ENCODE measurements around the gene HLTF.

DNA sequence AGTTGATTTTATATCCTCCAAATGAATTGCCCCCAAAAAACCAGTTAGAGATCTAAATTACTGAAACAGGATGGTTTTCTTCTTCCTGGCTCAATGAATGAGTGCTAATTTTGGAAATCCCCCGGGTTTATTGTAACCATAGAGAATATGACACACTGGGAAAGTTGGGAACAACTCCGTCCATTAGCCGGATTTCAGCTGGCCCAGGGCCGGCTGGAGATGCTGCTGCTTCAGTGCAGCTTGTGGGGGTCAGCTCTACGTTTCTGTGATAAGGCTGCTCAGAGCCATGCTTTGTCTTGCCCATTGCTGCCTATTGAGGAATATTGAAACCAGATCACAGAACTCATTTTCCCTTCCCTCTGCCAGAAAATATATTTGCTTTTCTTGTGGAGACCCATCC is 74.7 kb downstream of the HLTF start:
- TF ChIP-seq, protein P1, sequence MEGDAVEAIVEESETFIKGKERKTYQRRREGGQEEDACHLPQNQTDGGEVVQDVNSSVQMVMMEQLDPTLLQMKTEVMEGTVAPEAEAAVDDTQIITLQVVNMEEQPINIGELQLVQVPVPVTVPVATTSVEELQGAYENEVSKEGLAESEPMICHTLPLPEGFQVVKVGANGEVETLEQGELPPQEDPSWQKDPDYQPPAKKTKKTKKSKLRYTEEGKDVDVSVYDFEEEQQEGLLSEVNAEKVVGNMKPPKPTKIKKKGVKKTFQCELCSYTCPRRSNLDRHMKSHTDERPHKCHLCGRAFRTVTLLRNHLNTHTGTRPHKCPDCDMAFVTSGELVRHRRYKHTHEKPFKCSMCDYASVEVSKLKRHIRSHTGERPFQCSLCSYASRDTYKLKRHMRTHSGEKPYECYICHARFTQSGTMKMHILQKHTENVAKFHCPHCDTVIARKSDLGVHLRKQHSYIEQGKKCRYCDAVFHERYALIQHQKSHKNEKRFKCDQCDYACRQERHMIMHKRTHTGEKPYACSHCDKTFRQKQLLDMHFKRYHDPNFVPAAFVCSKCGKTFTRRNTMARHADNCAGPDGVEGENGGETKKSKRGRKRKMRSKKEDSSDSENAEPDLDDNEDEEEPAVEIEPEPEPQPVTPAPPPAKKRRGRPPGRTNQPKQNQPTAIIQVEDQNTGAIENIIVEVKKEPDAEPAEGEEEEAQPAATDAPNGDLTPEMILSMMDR (IDR thresholded peaks at IDR 0.05 in 8 of 11, conservative IDR thresholded peaks at IDR 0.05 in 3 of 11) = no peak
- no peak for TF ChIP-seq POLR2A (IDR thresholded peaks at IDR 0.05)
- no peak for TF ChIP-seq POLR2AphosphoS5 (IDR thresholded peaks at IDR 0.05)
